Fibroblast of lung (primary cell): ENCODE results near the gene ANKRD6. TPM values are rescaled to one million over a fixed set of nuclear protein-coding genes. Genes with fewer than 3 reads are reported as not detected.

Experiments
- DNase-seq, 2 donors: peaks; one replicate each; pipeline versions ENCODE4 v3.0.0 to v3.0.0-alpha.2; 2010; ENCODE audit warnings: low read depth in 2 of 2
- H2AFZ ChIP-seq: 2 replicates; pipeline ENCODE4 v1.5.1; 2012; ENCODE audit warnings: low read length, control low read depth, inconsistent platforms
- H3K27ac ChIP-seq: 2 replicates; pipeline ENCODE4 v1.5.1; 2011; ENCODE audit warnings: low read length, control low read depth; ENCODE audit not compliant: insufficient read depth
- H3K27me3 ChIP-seq: 2 replicates; pipeline ENCODE4 v1.5.1; 2011; ENCODE audit warnings: mild to moderate bottlenecking, low read length; ENCODE audit not compliant: control insufficient read depth, insufficient read depth
- H3K36me3 ChIP-seq: 2 replicates; pipeline ENCODE4 v1.5.1; 2011; ENCODE audit warnings: low read length; ENCODE audit not compliant: control insufficient read depth, insufficient read depth
- H3K4me1 ChIP-seq: 2 replicates; pipeline ENCODE4 v1.5.1; 2011; ENCODE audit warnings: low read length; ENCODE audit not compliant: control insufficient read depth, insufficient read depth; ENCODE audit errors: extremely low read depth
- H3K4me2 ChIP-seq: 2 replicates; pipeline ENCODE4 v1.5.1; 2011; ENCODE audit warnings: low read length, control low read depth; ENCODE audit not compliant: insufficient read depth; ENCODE audit errors: extremely low read depth
- H3K4me3 ChIP-seq, 4 experiments: fragments of 200-600 bp in 1 of 4; sonication (generic) in 1 of 4; replicated peaks in 1 of 4; 2 replicates each; pipeline ENCODE4 v1.5.1; 2011 to 2016; ENCODE audit warnings: low read length in 4 of 4, low read depth in 3 of 4, mild to moderate bottlenecking in 3 of 4, control low read depth in 2 of 4, inconsistent platforms in 1 of 4, mixed read lengths in 1 of 4; ENCODE audit not compliant: insufficient read depth in 1 of 4; ENCODE audit errors: control extremely low read depth in 1 of 4
- H3K79me2 ChIP-seq: 2 replicates; pipeline ENCODE4 v1.5.1; 2012; ENCODE audit warnings: mild to moderate bottlenecking, low read length, inconsistent platforms; ENCODE audit not compliant: control insufficient read depth, insufficient read depth
- H3K9ac ChIP-seq: 2 replicates; pipeline ENCODE4 v1.5.1; 2011; ENCODE audit warnings: mild to moderate bottlenecking, low read length, control low read depth; ENCODE audit not compliant: insufficient read depth
- H3K9me3 ChIP-seq: 2 replicates; pipeline ENCODE4 v1.5.1; 2012; ENCODE audit warnings: low read depth, low read length; ENCODE audit not compliant: control insufficient read depth, insufficient read depth
- H4K20me1 ChIP-seq: 2 replicates; pipeline ENCODE4 v1.5.1; 2011; ENCODE audit warnings: low read length; ENCODE audit not compliant: control insufficient read depth, insufficient read depth; ENCODE audit errors: extremely low read depth
- EZH2 ChIP-seq: IDR thresholded peaks from 2 replicates; pipeline ENCODE4 v1.5.1; 2012; ENCODE audit warnings: low read length, control low read depth, mild to moderate bottlenecking; ENCODE audit errors: missing control alignments
- polyA plus RNA-seq, 2 donors: library from polyadenylated mRNA; depleted of rRNA in 1 of 2; stranded (reverse) in 1 of 2; unstranded in 1 of 2; fragments of >200 nt; gene quantifications; 2 replicates each; pipeline ENCODE4 v1.2.1, GENCODE V29; 2011 to 2012; ENCODE audit warnings: missing spikeins in 1 of 2
- total RNA-seq: library from RNA; depleted of rRNA; stranded (reverse); fragments of >200 nt; gene quantifications from 2 replicates; pipeline ENCODE4 v1.2.1, GENCODE V29; 2014
- TF ChIP-seq, protein P1 (sequence below), 2 donors: IDR thresholded peaks in 1 of 2; conservative IDR thresholded peaks in 1 of 2; 1 replicate in 1 of 2; 2 replicates in 1 of 2; pipeline ENCODE4 v1.5.1; 2011 to 2012; ENCODE audit warnings: low read length in 2 of 2, control low read depth in 1 of 2, inconsistent platforms in 1 of 2, low read depth in 1 of 2, mild to moderate bottlenecking in 1 of 2

ANKRD6 gene
- total and polyA plus RNA-seq, 2 donors (not counting 1 experiment from before 2014, with no cell fraction given): 0.39 to 2.3 TPM

GRCh38 chr6:89409461-89410035, 23.4 kb upstream of the ANKRD6 start:
- no peaks in the 10 kb centered on the region for H3K4me1 ChIP-seq
- no peak overlapping the region for H3K9ac ChIP-seq
- TF ChIP-seq EZH2: no peak
- TF ChIP-seq, protein P1, sequence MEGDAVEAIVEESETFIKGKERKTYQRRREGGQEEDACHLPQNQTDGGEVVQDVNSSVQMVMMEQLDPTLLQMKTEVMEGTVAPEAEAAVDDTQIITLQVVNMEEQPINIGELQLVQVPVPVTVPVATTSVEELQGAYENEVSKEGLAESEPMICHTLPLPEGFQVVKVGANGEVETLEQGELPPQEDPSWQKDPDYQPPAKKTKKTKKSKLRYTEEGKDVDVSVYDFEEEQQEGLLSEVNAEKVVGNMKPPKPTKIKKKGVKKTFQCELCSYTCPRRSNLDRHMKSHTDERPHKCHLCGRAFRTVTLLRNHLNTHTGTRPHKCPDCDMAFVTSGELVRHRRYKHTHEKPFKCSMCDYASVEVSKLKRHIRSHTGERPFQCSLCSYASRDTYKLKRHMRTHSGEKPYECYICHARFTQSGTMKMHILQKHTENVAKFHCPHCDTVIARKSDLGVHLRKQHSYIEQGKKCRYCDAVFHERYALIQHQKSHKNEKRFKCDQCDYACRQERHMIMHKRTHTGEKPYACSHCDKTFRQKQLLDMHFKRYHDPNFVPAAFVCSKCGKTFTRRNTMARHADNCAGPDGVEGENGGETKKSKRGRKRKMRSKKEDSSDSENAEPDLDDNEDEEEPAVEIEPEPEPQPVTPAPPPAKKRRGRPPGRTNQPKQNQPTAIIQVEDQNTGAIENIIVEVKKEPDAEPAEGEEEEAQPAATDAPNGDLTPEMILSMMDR (conservative IDR thresholded peaks at IDR 0.05 in 1 of 2, IDR thresholded peaks at IDR 0.05 in 1 of 2; ENCODE audit: low read depth in 1 of 2, low read length in 2 of 2): no peak
- H2AFZ ChIP-seq: no peak overlapping the region
- H3K4me3 ChIP-seq: no peak overlapping the region
- no peak overlapping the region for H3K27ac ChIP-seq
- peaks cover 33% of the 10 kb centered on the region for H3K27me3 ChIP-seq
- H3K36me3 ChIP-seq: no peaks in the 10 kb centered on the region
- H4K20me1 ChIP-seq: no peaks in the 10 kb centered on the region
- no peak for DNase-seq
- H3K79me2 ChIP-seq: no peaks in the 10 kb centered on the region
- no peaks in the 10 kb centered on the region for H3K9me3 ChIP-seq
- no peak overlapping the region for H3K4me2 ChIP-seq

DNA sequence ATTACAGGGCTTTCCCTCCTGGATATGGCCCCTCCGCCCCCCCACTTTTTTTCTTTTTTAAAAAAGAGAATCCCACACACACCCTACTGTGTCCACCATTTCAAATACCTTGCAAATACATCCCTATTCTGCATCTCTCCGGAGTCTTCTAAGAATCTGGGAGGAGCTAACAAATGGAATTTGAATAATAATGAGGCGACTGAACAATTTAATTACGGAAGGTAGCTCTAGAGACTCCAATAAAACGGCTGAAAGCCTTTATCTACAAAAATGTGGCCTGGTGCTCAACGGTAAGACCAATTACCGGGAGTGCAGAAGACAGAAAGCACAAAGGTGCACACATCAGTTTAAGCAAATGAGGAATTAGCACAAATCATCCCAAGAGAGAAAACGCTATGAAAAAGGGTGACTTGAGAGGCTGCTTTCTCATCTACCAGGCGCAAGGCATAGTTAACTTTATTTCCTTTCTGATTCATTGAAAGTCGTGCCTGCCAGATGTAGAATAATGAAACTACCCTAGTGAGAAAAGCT, 22.7 kb upstream of the ANKRD6 start:
- no peak for DNase-seq
- H3K27me3 ChIP-seq: peaks cover 33% of the 10 kb centered on the region

GRCh38 chr6:89410788-89411144, 22.2 kb upstream of the ANKRD6 start:
- no peaks in the 10 kb centered on the region for H3K9me3 ChIP-seq
- H3K27me3 ChIP-seq: peaks cover 33% of the 10 kb centered on the region
- H3K4me2 ChIP-seq: no peak overlapping the region
- H2AFZ ChIP-seq: no peak overlapping the region
- H3K36me3 ChIP-seq: no peaks in the 10 kb centered on the region
- H3K27ac ChIP-seq: no peak overlapping the region
- H3K79me2 ChIP-seq: no peaks in the 10 kb centered on the region
- H3K9ac ChIP-seq: no peak overlapping the region
- no peaks in the 10 kb centered on the region for H4K20me1 ChIP-seq
- TF ChIP-seq, protein P1 (conservative IDR thresholded peaks at IDR 0.05 in 1 of 2, IDR thresholded peaks at IDR 0.05 in 1 of 2; ENCODE audit: low read depth in 1 of 2, low read length in 2 of 2): no peak
- TF ChIP-seq EZH2: no peak
- DNase-seq: no peak
- no peak overlapping the region for H3K4me3 ChIP-seq
- no peaks in the 10 kb centered on the region for H3K4me1 ChIP-seq

More for the DNA sequence above, 22.7 kb upstream of the ANKRD6 start:
- Histone ChIP-seq H3K36me3 (no peaks in the 10 kb centered on the region), H3K4me1 (no peaks in the 10 kb centered on the region), H3K9ac (no peak overlapping the region), H3K9me3 (no peaks in the 10 kb centered on the region), H2AFZ (no peak overlapping the region), H4K20me1 (no peaks in the 10 kb centered on the region), H3K27ac (no peak overlapping the region), H3K4me2 (no peak overlapping the region), H3K79me2 (no peaks in the 10 kb centered on the region), H3K4me3 (no peak overlapping the region)
- no peak for TF ChIP-seq EZH2
- TF ChIP-seq, protein P1 (conservative IDR thresholded peaks at IDR 0.05 in 1 of 2, IDR thresholded peaks at IDR 0.05 in 1 of 2; ENCODE audit: low read depth in 1 of 2, low read length in 2 of 2): no peak
